PC-3 (cell line): ENCODE data around the gene KDM4B. TPM values are rescaled to one million over a fixed set of nuclear protein-coding genes. Genes with fewer than 3 reads are reported as not detected.

Experiments
- ATAC-seq: fragments of 200-7000 bp; cut with Tn5 transposase; 2 replicates; pipeline ENCODE4 v1.9.1; 2020; ENCODE audit warnings: mild to moderate bottlenecking, moderate library complexity
- BruUV-seq: library from RNA; stranded (reverse); fragments of 400-500 nt; replicated peaks from 2 replicates; lab custom pipeline; 2021; lab: Mats Ljungman, UMichigan
- CTCF ChIA-PET: fragments of 300-600 bp; sonication (Branson Sonifier 250); formaldehyde crosslinking; loops from one replicate; lab custom pipeline; 2022; ENCODE audit warnings: antibody characterized with exemption; lab: Charles Lee
- POLR2A ChIA-PET: fragments of 300-600 bp; sonication (Branson Sonifier 250); formaldehyde crosslinking; loops from one replicate; lab custom pipeline; 2022; ENCODE audit warnings: antibody characterized with exemption; ENCODE audit not compliant: unreplicated experiment; lab: Charles Lee
- DNase-seq: peaks from one replicate; pipeline ENCODE4 v3.0.0-alpha.2; 2015
- H2AFZ ChIP-seq: fragments of 300-600 bp; sonication (generic); 2 replicates; pipeline ENCODE4 v1.6.0; 2016; ENCODE audit warnings: antibody characterized with exemption, low read length
- H3F3A ChIP-seq: fragments of 300-600 bp; sonication (generic); one replicate; pipeline ENCODE4 v1.6.0; 2017; ENCODE audit warnings: antibody characterized with exemption, low read length, control low read depth, mild to moderate bottlenecking; ENCODE audit not compliant: unreplicated experiment
- H3K27ac ChIP-seq: fragments of 300-600 bp; sonication (generic); 2 replicates; pipeline ENCODE4 v1.5.1; 2016; ENCODE audit warnings: mild to moderate bottlenecking, low read length
- H3K27me3 ChIP-seq: fragments of 300-600 bp; sonication (generic); 2 replicates; pipeline ENCODE4 v1.6.1; 2016; ENCODE audit warnings: low read length, mixed read lengths
- H3K36me3 ChIP-seq: fragments of 300-600 bp; sonication (generic); 2 replicates; pipeline ENCODE4 v1.6.1; 2016; ENCODE audit warnings: low read depth, mixed run types, low read length, mixed read lengths
- H3K4me1 ChIP-seq: fragments of 300-600 bp; sonication (generic); 2 replicates; pipeline ENCODE4 v1.5.1; 2016; ENCODE audit warnings: low read length; ENCODE audit not compliant: insufficient read depth
- H3K4me2 ChIP-seq: fragments of 300-600 bp; sonication (generic); 2 replicates; pipeline ENCODE4 v1.6.0; 2016; ENCODE audit warnings: low read length
- H3K4me3 ChIP-seq: fragments of 300-600 bp; sonication (generic); 2 replicates; pipeline ENCODE4 v1.5.1; 2016; ENCODE audit warnings: mild to moderate bottlenecking, low read length, mixed read lengths
- H3K79me2 ChIP-seq: fragments of 300-600 bp; sonication (generic); 2 replicates; pipeline ENCODE4 v1.6.1; 2017; ENCODE audit warnings: low read length, mixed read lengths
- H3K9ac ChIP-seq: fragments of 300-600 bp; sonication (generic); 2 replicates; pipeline ENCODE4 v1.6.0; 2016; ENCODE audit warnings: mild to moderate bottlenecking, low read length
- H3K9me2 ChIP-seq: fragments of 300-600 bp; sonication (generic); replicated peaks from 2 replicates; pipeline ENCODE4 v1.6.1; 2016; ENCODE audit warnings: mixed run types, low read length, mixed read lengths
- H3K9me3 ChIP-seq: fragments of 300-600 bp; sonication (generic); 2 replicates; pipeline ENCODE4 v1.6.1; 2016; ENCODE audit warnings: low read length, mixed read lengths
- H4K20me1 ChIP-seq: fragments of 300-600 bp; sonication (generic); 2 replicates; pipeline ENCODE4 v1.6.1; 2016; ENCODE audit warnings: low read length, mixed read lengths
- EZH2 ChIP-seq: fragments of 300-600 bp; sonication (generic); IDR thresholded peaks from one replicate; pipeline ENCODE4 v1.6.1; 2017; ENCODE audit warnings: antibody characterized with exemption, mild to moderate bottlenecking, low read length; ENCODE audit not compliant: unreplicated experiment
- EZH2phosphoT487 ChIP-seq: fragments of 300-600 bp; sonication (generic); IDR thresholded peaks from 2 replicates; pipeline ENCODE4 v1.6.1; 2018; ENCODE audit warnings: mild to moderate bottlenecking, antibody characterized with exemption, low read length, borderline replicate concordance
- intact Hi-C: fragments of 100-400 bp; cut with micrococcal nuclease; formaldehyde crosslinking; loops from 2 replicates; pipeline ENCODE4 v1.9.0; 2023
- total RNA-seq: library from RNA; depleted of rRNA; stranded (reverse); fragments of >200 nt; gene quantifications from 2 replicates; pipeline ENCODE4 v1.2.3, GENCODE V29; 2014
- TF ChIP-seq, protein P1 (sequence below): fragments of 300-600 bp; sonication (generic); conservative IDR thresholded peaks from 2 replicates; pipeline ENCODE4 v1.5.1; 2017; ENCODE audit warnings: antibody characterized with exemption, low read depth, mild to moderate bottlenecking, low read length

KDM4B gene
- total RNA-seq, 1 experiment from 2014 or later: 19.8 TPM

DNA sequence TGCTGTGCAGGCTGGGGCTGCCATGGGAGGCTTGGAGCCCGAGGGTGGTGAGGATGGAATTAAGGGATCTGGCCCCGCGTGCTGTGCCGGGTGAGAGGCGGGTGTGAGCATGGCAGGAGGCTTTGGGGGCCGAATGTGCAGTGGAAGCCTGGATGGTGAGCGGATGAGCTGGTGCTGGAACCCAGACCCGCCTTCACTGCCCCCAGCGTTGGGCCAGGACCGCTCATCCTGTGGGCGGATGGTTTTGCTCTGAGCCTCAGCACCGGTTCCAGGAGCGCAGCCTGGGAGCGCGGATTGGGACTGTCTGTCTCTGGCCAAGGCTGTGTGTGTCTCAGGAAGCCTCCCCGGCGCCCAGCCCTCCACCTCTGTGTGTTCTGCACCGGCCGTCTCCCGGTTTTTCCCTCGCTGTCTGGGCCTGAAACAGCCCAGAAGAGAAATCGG lies 16.7 kb downstream of the KDM4B start:
- BruUV-seq: no TSS peak

DNA sequence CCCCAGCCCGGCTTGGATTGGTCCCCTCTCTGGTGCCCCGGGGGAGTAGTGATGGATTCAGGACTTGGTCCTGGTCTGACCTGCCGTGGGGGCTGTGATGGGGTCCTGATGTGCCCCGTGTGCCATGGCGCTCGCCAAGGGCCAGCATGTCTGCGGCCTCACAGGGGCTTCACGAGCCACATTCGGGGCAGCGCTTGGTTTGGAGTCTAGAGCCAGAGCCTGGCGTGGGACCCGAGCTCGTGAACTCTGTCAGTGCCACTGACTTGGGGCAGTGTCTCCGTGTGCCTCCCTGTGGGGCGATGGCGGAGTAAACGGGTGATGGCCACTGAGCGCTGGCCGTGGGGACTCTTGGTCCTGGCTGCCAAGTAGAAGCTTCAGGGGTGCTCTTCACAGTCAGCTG lies 17.1 kb downstream of the KDM4B start:
- H4K20me1 ChIP-seq: peaks cover 28% of the 10 kb centered on the region; the same call in 1 of the 2 replicates
- intact Hi-C loops: no loop called here
- no peaks in the 10 kb centered on the region for H3K27me3 ChIP-seq
- no peaks in the 10 kb centered on the region for H3K9me3 ChIP-seq
- TF ChIP-seq EZH2 (no peak), EZH2phosphoT487 (no peak)
- TF ChIP-seq, protein P1, sequence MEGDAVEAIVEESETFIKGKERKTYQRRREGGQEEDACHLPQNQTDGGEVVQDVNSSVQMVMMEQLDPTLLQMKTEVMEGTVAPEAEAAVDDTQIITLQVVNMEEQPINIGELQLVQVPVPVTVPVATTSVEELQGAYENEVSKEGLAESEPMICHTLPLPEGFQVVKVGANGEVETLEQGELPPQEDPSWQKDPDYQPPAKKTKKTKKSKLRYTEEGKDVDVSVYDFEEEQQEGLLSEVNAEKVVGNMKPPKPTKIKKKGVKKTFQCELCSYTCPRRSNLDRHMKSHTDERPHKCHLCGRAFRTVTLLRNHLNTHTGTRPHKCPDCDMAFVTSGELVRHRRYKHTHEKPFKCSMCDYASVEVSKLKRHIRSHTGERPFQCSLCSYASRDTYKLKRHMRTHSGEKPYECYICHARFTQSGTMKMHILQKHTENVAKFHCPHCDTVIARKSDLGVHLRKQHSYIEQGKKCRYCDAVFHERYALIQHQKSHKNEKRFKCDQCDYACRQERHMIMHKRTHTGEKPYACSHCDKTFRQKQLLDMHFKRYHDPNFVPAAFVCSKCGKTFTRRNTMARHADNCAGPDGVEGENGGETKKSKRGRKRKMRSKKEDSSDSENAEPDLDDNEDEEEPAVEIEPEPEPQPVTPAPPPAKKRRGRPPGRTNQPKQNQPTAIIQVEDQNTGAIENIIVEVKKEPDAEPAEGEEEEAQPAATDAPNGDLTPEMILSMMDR: no peak
- H3F3A ChIP-seq: no peaks in the 10 kb centered on the region
- no peak for DNase-seq
- no peak overlapping the region for H3K4me2 ChIP-seq
- no peaks in the 10 kb centered on the region for H3K9me2 ChIP-seq
- POLR2A ChIA-PET: no interaction called here
- H3K79me2 ChIP-seq: peaks cover 94% of the 10 kb centered on the region
- no peak overlapping the region for H3K9ac ChIP-seq
- ATAC-seq: no peak
- CTCF ChIA-PET: interaction anchor here (1.0 kb wide), 1 partner anchor 16 kb away, joined by 8 read pairs; no protein-coding TSS in a partner anchor
- no peaks in the 10 kb centered on the region for H3K4me1 ChIP-seq
- H2AFZ ChIP-seq: no peak overlapping the region
- no peak overlapping the region for H3K4me3 ChIP-seq
- no peaks in the 10 kb centered on the region for H3K36me3 ChIP-seq
- no TSS peak for BruUV-seq
- H3K27ac ChIP-seq: no peak overlapping the region

More for the DNA sequence above, 16.7 kb downstream of the KDM4B start:
- TF ChIP-seq EZH2phosphoT487: no peak
- no peak for TF ChIP-seq EZH2
- TF ChIP-seq, protein P1: no peak
- intact Hi-C loops: no loop called here
- Histone ChIP-seq H3K9me2 (no peaks in the 10 kb centered on the region), H2AFZ (no peak overlapping the region), H3F3A (no peaks in the 10 kb centered on the region), H3K4me1 (no peaks in the 10 kb centered on the region), H3K9me3 (no peaks in the 10 kb centered on the region), H4K20me1 (peaks cover 29% of the 10 kb centered on the region; the same call in 1 of the 2 replicates), H3K9ac (no peak overlapping the region), H3K27me3 (no peaks in the 10 kb centered on the region), H3K4me2 (no peak overlapping the region), H3K4me3 (no peak overlapping the region), H3K79me2 (peaks cover 94% of the 10 kb centered on the region), H3K27ac (no peak overlapping the region), H3K36me3 (no peaks in the 10 kb centered on the region)
- CTCF ChIA-PET: interaction anchor here (1.0 kb wide), 1 partner anchor 16 kb away, joined by 8 read pairs; no protein-coding TSS in a partner anchor
- DNase-seq: no peak
- POLR2A ChIA-PET: interaction anchor here (0.6 kb wide), 1 partner anchor 17 kb away, joined by 3 read pairs; no protein-coding TSS in a partner anchor
- no peak for ATAC-seq

DNA sequence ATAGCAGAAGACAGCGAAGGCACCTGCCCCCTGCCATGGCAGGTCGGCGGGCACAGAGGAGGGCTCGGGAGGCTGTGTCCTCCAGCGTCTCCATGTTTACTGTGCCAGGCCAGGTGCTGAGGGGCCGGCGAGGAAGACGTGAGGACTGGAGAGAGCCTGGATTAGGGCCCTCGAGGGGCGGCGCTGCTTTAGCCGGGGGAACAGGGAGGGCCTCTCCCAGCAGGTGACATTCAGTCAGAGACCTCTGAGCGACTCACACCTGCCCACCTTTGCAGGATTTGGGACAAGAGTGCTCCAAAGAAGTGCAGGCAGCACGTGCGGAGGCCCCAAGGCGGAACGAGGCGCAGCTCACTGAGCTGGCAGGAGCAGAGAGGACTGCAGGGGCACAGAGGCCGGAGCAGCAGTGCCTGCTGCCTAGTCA lies 17.6 kb downstream of the KDM4B start:
- no TSS peak for BruUV-seq
- Histone ChIP-seq H3K4me3 (no peak overlapping the region), H3K9ac (no peak overlapping the region), H3K27ac (no peak overlapping the region), H3K9me3 (no peaks in the 10 kb centered on the region), H3F3A (no peaks in the 10 kb centered on the region), H3K9me2 (no peaks in the 10 kb centered on the region), H4K20me1 (peaks cover 24% of the 10 kb centered on the region; the same call in 1 of the 2 replicates), H3K4me1 (no peaks in the 10 kb centered on the region), H3K27me3 (no peaks in the 10 kb centered on the region), H3K79me2 (peaks cover 94% of the 10 kb centered on the region), H3K4me2 (no peak overlapping the region), H2AFZ (no peak overlapping the region), H3K36me3 (no peaks in the 10 kb centered on the region)
- no peak for DNase-seq
- ChIA-PET POLR2A (no interaction called here), CTCF (interaction anchor here (1.0 kb wide), 1 partner anchor 16 kb away, joined by 8 read pairs; no protein-coding TSS in a partner anchor)
- no peak for TF ChIP-seq EZH2
- no peak for TF ChIP-seq EZH2phosphoT487
- TF ChIP-seq, protein P1: no peak
- ATAC-seq: no peak
- intact Hi-C loops: no loop called here
